K562 (cell line): Measurements from ENCODE around the gene WDR31. TPM values are rescaled to one million over a fixed set of nuclear protein-coding genes. Genes with fewer than 3 reads are reported as not detected.

ENCODE experiments used
- AFF1 ChIP-seq, 2 experiments: fragments of 450-650 bp; IDR thresholded peaks; 2 replicates each; pipeline ENCODE4 v1.6.1; 2018; ENCODE audit warnings: mild to moderate bottlenecking in 2 of 2, low read depth in 1 of 2; ENCODE audit not compliant: partially characterized antibody in 2 of 2
- ATF3 ChIP-seq, 2 experiments: fragments of 450-650 bp in 1 of 2; sonication (generic) in 1 of 2; formaldehyde crosslinking in 1 of 2; IDR thresholded peaks in 1 of 2; conservative IDR thresholded peaks in 1 of 2; 2 replicates each; pipeline versions ENCODE4 v1.6.1 to v1.8.1; 2016 to 2023; ENCODE audit warnings: mild to moderate bottlenecking in 2 of 2, moderate library complexity in 2 of 2, inconsistent platforms in 1 of 2, missing genetic modification reagents in 1 of 2
- BRF1 ChIP-seq: IDR thresholded peaks from 3 replicates; pipeline ENCODE4 v1.6.1; 2011; ENCODE audit warnings: borderline replicate concordance, mild to moderate bottlenecking; ENCODE audit not compliant: insufficient read length; ENCODE audit errors: extremely low read depth
- CAMTA2 ChIP-seq: fragments of 250-450 bp; sonication (Bioruptor Pico); conservative IDR thresholded peaks from 2 replicates; pipeline ENCODE4 v1.5.1; 2022
- CREB5 ChIP-seq: fragments of 250-450 bp; sonication (Bioruptor Pico); IDR thresholded peaks from 2 replicates; pipeline ENCODE4 v1.5.0; 2020; ENCODE audit warnings: mild to moderate bottlenecking
- ELF4 ChIP-seq: fragments of 450-650 bp; formaldehyde crosslinking; IDR thresholded peaks from 2 replicates; pipeline ENCODE4 v1.4.0; 2022; ENCODE audit warnings: missing genetic modification characterization
- EWSR1 ChIP-seq: fragments of 450-650 bp; IDR thresholded peaks from 2 replicates; pipeline ENCODE4 v1.6.1; 2018; ENCODE audit warnings: borderline replicate concordance, mild to moderate bottlenecking, low read depth, moderate library complexity; ENCODE audit not compliant: partially characterized antibody
- HMG20B ChIP-seq: fragments of 250-450 bp; sonication (Bioruptor Pico); IDR thresholded peaks from 2 replicates; pipeline ENCODE4 v1.5.0; 2021; ENCODE audit warnings: mild to moderate bottlenecking
- SAFB2 ChIP-seq: fragments of 200-400 bp; formaldehyde crosslinking; IDR thresholded peaks from 2 replicates; pipeline ENCODE4 v1.6.1; 2018; ENCODE audit warnings: borderline replicate concordance, low read length, low read depth, moderate library complexity; ENCODE audit not compliant: severe bottlenecking
- THRAP3 ChIP-seq: fragments of 450-650 bp; IDR thresholded peaks from 2 replicates; pipeline ENCODE4 v1.6.1; 2016; ENCODE audit warnings: mild to moderate bottlenecking, inconsistent platforms, borderline replicate concordance
- ZBTB8A ChIP-seq: fragments of 450-650 bp; IDR thresholded peaks from 2 replicates; pipeline ENCODE4 v1.6.1; 2018; ENCODE audit warnings: mild to moderate bottlenecking, moderate library complexity; ENCODE audit not compliant: partially characterized antibody
- ZFP1 ChIP-seq: fragments of 450-650 bp; formaldehyde crosslinking; IDR thresholded peaks from 2 replicates; pipeline ENCODE4 v1.4.0; 2020; ENCODE audit warnings: mild to moderate bottlenecking, mixed read lengths
- ZNF124 ChIP-seq: sonication (generic); formaldehyde crosslinking; IDR thresholded peaks from 2 replicates; pipeline ENCODE4 v1.8.1; 2022; ENCODE audit warnings: missing genetic modification reagents
- ZNF184 ChIP-seq: sonication (generic); formaldehyde crosslinking; IDR thresholded peaks from 2 replicates; pipeline ENCODE4 v1.5.0; 2020; ENCODE audit warnings: missing genetic modification reagents
- ZNF77 ChIP-seq: fragments of 250-450 bp; sonication (Bioruptor Pico); IDR thresholded peaks from 2 replicates; pipeline ENCODE4 v1.5.0; 2020
- polyA plus RNA-seq, 8 experiments: library from polyadenylated mRNA; depleted of rRNA in 4 of 8; stranded (reverse) in 5 of 8; unstranded in 3 of 8; fragments of >200 nt; fragmentation: Nextera tagmentation in 2 of 8; fragmentation: Illumina TruSeq in 1 of 8; extraction: Ambion mirVana in 2 of 8; extraction: Trizol in 1 of 8; gene quantifications; 2 replicates each; pipeline versions ENCODE4 v1.2.1 to v1.2.3, GENCODE V29; 2011 to 2014; ENCODE audit warnings: inconsistent platforms in 1 of 8, missing spikeins in 1 of 8
- total RNA-seq, 7 experiments: library from RNA; depleted of rRNA in 6 of 7; stranded (reverse); fragments of >200 nt in 6 of 7; fragmentation: Illumina TruSeq in 2 of 7; extraction: Trizol in 2 of 7; gene quantifications; 2 replicates each; pipeline versions ENCODE4 v1.2.1 to v1.2.3, GENCODE V29; 2011 to 2021; ENCODE audit warnings: low replicate concordance in 1 of 7
- TF ChIP-seq, protein P1 (sequence below): fragments of 450-650 bp; formaldehyde crosslinking; IDR thresholded peaks from 2 replicates; pipeline ENCODE4 v1.4.0; 2020; ENCODE audit warnings: mild to moderate bottlenecking, mixed read lengths
- TF ChIP-seq, protein P2 (sequence below): fragments of 250-450 bp; sonication (Bioruptor Pico); IDR thresholded peaks from 2 replicates; pipeline ENCODE4 v1.4.0; 2020

WDR31 gene
- total and polyA plus RNA-seq, 9 of the 15 experiments (the other 6 are each of a cell fraction or from before 2014, with no cell fraction given): 0.35 to 1.8 (median 0.95) TPM

GRCh38 chr9:113340011-113340699 is at the start of gene WDR31 (continued):
- TF ChIP-seq CREB5 (CRISPR knock-in tag): no peak
- TF ChIP-seq CAMTA2 (CRISPR knock-in tag): no peak
- no peak for TF ChIP-seq ZFP1 (CRISPR knock-in tag)
- TF ChIP-seq ZNF124 (CRISPR knock-in tag): no peak
- TF ChIP-seq EWSR1: no peak
- TF ChIP-seq ZNF184 (CRISPR knock-in tag): no peak
- no peak for TF ChIP-seq ZBTB8A
- no peak for TF ChIP-seq HMG20B
- TF ChIP-seq, protein P1, sequence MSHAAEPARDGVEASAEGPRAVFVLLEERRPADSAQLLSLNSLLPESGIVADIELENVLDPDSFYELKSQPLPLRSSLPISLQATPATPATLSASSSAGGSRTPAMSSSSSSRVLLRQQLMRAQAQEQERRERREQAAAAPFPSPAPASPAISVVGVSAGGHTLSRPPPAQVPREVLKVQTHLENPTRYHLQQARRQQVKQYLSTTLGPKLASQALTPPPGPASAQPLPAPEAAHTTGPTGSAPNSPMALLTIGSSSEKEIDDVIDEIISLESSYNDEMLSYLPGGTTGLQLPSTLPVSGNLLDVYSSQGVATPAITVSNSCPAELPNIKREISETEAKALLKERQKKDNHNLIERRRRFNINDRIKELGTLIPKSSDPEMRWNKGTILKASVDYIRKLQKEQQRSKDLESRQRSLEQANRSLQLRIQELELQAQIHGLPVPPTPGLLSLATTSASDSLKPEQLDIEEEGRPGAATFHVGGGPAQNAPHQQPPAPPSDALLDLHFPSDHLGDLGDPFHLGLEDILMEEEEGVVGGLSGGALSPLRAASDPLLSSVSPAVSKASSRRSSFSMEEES (CRISPR knock-in tag): no peak
- no peak for TF ChIP-seq ZNF77
- no peak for TF ChIP-seq BRF1
- TF ChIP-seq ELF4: no peak
- no peak for TF ChIP-seq AFF1 (IDR thresholded peaks at IDR 0.05; ENCODE audit: low read depth in 1 of 2, partially characterized antibody in 2 of 2)
- TF ChIP-seq, protein P2, sequence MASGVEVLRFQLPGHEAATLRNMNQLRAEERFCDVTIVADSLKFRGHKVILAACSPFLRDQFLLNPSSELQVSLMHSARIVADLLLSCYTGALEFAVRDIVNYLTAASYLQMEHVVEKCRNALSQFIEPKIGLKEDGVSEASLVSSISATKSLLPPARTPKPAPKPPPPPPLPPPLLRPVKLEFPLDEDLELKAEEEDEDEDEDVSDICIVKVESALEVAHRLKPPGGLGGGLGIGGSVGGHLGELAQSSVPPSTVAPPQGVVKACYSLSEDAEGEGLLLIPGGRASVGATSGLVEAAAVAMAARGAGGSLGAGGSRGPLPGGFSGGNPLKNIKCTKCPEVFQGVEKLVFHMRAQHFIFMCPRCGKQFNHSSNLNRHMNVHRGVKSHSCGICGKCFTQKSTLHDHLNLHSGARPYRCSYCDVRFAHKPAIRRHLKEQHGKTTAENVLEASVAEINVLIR: no peak
- no peak for TF ChIP-seq SAFB2
- no peak for TF ChIP-seq THRAP3
- TF ChIP-seq ATF3 (IDR thresholded peaks at IDR 0.05): no peak
- TF ChIP-seq ATF3 (CRISPR knock-in tag; conservative IDR thresholded peaks at IDR 0.05): no peak
